Stimulated activated CD8-positive, alpha-beta memory T cell treated with anti-CD3 and anti-CD28 coated beads, Interleukin-2, amount 100 ng/mL, for 48 hours (primary cell): ENCODE results near the gene LCN10.

Source experiments
- DNase-seq, 2 donors: peaks; one replicate each; pipeline ENCODE4 v3.0.0-alpha.2; 2020; ENCODE audit warnings: low read depth in 2 of 2

Gene LCN10

DNA sequence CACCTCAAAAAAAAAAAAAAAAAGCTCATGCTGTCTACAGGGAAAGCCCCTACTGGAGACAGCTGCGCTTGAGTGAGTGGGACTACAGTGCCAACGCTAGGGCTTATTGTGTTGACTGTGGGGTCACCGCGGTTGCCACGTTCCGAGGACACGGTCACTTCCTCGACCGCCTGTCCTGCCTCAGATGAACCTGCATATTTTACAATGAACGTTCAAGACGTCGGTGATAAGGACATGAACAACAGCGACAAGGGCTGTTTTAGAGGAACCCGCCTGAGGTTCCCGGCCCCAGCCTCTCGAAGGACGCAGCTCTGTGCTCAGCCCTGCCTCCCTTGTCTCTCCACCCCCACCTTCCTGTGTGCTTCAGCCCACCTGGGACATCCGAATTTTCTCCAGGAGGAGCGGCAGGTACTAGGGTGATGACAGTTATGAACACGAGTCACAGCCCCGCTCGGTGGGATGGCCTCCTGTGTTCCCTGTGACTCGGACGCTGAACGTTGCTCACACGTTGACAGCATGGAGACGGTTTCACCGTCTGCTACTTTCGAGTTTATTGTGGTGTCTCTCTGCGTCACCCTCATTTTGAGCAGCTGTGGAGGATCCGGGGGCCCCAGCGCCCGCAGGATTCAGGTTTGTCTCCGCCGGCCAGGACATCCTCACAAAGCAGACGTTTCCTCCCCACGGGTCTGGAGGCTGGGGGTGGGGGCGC is 41.6 kb downstream of the LCN10 start:
- peak; percentile 54 to 71 for DNase-seq

DNA sequence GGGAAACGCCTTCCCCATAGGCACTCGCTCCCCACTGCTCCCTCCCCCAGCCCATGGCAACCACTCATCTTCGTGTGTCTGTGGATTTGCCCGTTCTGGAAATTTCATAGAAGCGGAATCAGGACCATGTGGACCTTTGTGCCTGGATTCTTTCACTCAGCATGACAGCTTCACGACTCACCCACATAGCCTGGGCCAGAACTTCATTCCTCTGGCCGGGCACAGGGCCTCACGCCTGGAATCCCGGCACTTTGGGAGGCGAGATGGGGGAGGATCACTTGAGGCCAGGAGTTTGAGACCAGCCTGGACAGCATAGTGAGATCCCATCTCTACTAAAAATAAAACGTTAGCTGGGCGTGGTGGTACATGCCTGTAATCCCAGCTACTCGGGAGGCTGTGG is 42.4 kb downstream of the LCN10 start:
- DNase-seq: no peak

DNA sequence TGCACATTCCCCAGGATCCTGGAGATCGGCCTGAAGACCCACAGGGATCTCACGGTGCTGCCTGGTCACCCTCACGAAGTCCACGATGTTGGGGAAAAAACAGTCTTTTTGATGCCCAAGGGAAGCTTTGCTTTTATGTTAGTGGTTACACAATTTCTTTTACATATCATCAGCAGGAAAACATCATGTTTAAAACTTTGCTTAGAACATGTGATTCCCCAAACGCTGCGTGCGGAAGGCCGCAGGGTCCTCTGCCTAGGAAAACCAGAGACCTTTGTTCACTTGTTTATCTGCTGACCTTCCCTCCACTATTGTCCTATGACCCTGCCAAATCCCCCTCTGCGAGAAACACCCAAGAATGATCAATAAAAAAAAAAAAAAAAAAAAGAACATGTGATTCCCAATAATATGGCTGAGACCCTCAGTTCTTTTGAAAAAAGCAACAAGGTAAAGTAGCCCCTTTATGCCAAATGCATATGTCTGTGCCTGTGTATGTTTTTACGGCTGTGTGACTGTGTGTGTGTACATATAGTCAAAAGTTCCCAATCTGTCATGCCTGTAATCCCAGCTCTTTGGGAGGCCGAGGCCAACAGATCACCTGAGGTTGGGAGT is 44.0 kb downstream of the LCN10 start:
- DNase-seq: no peak

DNA sequence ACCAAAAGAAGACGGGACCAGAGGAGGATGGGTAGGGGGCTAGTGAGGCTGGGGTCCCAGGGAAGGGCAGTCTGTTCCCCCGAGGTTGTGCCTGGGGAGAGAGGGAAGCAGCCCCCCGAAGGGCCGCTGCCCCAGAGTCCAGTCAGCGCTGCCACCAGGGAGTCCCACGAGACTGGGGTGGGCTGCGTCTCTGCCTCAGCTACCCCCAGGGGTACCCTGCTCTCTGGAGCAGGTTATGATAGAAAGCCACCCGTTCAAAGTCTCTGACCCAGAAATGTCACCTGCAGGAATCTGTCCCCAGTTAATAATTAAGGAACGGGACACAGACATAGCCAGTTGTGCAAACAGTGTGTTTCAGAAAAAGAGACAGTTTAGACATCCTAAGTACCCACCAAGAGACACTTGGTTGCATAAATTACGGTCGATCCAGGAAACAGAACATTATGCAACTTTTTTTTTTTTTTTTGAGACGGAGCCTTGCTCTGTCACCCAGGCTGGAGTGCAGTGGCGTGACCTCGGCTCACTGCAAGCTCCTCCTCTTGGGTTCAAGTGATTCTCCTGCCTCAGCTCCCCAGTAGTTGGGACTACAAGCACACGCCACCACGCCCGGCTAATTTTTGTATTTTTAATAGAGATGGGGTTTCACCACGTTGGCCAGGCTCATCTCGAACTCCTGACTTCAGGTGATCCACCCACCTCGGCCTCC is 44.8 kb downstream of the LCN10 start:
- no peak for DNase-seq

DNA sequence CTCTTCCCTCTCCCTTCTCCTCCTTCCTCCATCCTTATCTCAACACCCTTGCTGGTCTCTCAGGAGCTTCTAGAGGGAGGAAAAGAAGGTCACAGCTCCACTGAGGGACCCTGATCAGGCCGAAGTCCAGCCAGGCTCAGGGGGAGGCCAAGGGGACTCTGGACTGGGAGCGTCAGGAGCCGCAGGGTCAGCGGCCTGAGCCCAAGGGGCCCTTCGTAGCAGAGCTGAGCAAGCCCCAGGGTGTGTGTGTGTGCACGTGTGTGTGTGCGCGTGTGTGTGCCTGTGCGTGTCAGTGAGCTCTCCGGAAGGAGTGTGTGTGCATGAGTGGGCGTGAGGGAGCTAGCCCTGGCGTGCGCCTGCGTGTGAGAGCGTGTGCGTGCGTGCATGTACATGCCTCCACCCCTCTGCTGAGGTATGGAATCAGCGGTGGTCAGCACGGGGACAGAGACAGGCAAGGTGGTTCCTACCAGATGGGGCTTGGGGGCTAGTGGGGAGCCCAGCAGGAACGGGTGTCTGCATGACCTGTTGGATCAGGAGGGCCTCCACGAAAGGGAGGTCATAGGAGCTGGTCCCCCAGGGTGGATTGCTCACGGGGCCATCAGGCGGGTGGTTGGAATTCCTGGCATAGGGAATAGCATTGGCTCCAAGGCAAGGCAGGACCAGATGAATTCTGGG is 45.5 kb downstream of the LCN10 start:
- no peak for DNase-seq

DNA sequence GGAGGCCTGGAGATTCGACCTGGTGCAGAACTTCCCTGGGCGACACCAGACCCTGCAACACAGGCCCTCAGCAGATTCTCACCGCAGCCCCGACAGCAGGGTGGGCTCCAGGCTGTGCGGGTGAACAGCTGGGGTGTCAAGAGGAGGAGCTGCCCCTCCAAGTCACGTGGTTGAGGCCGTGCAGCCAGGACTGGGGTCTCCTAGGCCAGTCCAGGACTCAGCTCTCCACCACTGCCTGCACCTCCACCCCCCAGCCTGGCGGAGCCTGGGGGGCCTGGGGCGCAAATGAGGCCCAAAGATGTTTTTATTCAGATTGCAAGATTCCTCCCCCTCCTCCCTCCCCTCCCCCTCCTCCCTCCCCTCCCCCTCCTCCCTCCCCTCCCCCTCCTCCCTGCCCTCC is 46.2 kb downstream of the LCN10 start:
- DNase-seq: no peak

DNA sequence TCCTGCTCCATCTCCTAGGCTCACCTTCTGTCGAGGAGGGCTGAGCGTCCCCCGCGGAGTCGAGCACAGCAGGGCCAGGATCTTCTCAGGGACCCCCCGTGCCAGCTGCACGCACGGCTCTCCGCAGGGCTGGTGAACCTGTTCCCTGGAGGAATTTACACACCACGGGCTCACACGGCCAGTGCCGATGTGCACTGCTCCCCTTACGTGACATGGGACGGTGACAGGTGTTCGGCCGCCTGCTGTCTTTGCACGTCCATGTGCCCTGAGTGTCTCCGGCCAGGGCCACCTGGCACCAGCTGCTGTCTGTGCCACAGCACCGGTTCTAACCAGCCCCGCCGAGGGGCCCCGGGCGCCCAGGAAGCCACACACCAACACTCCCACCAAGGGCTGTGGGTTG is 46.8 kb downstream of the LCN10 start:
- DNase-seq: no peak

DNA sequence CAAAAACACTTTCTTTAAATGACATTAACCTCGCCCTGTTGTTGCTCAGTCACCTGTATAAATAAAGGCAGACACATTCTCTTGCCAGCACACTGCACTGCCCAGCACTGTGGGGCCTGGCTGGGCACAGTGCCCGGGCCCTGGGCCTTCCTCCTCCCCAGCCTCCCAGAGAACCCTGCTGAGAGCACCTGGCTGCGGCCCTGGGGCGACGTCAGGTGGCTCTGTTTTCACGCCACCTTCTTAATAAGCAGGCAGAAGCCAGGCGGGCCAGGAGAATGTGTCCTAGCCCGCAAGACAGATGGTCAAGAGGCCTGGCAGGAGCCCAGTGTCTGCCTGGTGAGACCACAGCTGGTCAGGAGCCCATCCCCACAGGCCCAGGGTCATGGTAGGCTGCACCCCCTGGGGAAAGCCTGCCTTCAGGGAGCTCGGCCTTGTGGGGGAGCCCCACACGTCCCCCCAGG is 47.3 kb downstream of the LCN10 start:
- no peak for DNase-seq

DNA sequence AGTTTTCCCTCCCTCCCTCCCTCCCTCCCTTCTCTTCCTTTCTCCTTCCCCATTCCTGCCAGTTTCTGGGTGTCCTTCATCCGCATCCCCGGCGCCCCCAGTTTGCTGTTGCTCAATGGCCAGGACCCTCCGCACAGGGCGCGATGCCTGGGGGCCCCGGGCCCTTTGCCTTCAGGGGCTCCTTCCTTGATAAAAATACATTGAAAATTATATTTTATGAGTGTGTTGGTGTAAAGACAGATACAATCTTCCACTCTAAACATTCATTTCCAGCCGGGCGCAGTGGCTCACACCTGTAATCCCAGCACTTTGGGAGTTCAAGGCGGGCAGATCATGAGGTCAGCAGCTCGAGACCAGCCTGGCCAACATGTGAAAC is 47.9 kb downstream of the LCN10 start:
- DNase-seq: no peak

DNA sequence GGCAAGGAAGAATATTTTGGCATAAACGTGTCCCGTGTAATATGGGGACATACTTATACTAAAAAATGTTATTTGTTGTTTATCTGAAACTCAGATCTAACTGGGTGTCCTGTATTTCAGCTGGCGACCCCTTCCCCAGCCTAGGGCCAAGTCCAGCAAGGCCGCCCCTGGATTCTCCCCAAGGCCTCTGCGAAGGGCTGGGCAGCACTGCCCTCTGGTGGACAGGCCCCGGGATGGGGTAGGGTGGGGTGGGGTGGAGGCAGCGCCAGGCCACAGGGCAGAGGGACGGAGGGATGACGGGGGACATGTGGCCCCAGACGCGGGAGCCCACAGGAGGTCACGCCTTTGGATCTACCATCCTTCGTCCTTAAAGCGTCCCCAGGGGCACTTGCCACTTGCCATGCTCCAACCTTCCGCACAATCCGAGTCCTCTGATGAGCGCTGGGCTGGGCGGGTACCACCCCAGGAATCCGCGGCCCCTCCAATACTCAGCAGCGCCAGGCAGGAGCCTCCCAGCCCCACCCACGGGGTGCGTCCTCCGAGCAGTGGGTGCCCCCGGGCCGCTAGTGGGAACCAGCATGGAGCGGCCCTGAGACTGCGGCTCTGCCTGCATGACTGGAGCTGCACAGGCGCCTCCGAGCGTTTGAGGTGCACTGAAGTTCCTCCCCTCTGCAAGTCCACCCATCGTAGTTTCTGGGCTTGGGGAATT is 48.4 kb downstream of the LCN10 start:
- peak; percentile 39 to 40 for DNase-seq

DNA sequence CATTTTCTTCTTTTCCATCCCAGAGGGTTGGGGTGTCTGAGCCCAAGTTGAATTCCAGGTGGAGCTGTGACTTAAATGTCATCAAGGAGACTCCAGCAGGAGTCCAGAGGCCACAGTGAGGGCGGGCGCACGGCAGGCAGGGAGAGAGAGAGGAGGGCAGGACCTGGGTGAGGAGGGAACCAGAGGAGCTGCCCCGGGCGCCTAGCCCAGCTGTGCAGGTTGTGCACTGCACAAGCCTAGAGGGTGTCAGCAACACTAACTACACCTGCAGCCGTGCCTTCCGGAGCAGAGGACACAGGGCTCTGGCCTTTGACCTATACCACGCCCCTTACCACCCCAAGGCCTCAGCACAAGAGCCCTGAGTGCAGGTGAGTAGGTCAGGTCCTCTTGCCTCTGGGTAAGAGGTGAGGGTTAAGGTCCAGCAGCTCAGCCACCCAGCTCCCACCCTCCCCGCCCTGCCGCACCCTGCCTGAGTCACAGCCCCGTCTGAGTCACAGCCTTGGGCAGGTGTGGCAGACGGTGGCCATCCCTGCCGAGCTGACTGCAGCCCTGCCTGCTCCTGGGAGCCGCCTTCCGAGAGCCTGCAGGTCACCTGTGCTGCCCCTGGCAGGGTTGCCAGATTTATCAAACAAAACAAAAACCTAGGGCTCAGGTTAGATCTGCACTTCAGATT is 49.1 kb downstream of the LCN10 start:
- no peak for DNase-seq

DNA sequence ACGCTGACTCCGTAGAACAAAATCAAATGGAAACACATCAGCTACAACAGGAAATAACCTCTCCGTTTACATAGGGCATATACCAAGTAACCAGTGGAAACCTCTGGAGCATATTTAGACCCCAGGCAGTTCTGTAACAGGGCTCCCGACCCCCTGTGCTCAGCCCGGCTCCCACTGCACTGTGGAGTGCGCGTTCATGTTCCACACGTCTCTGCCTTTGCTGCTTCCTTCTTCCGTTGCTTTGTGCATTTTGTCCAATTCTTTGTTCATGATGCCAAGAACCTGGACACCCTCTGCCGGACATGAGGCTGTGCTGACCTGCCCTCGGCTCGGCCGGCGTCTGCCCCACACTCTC is 49.6 kb downstream of the LCN10 start:
- DNase-seq: no peak

DNA sequence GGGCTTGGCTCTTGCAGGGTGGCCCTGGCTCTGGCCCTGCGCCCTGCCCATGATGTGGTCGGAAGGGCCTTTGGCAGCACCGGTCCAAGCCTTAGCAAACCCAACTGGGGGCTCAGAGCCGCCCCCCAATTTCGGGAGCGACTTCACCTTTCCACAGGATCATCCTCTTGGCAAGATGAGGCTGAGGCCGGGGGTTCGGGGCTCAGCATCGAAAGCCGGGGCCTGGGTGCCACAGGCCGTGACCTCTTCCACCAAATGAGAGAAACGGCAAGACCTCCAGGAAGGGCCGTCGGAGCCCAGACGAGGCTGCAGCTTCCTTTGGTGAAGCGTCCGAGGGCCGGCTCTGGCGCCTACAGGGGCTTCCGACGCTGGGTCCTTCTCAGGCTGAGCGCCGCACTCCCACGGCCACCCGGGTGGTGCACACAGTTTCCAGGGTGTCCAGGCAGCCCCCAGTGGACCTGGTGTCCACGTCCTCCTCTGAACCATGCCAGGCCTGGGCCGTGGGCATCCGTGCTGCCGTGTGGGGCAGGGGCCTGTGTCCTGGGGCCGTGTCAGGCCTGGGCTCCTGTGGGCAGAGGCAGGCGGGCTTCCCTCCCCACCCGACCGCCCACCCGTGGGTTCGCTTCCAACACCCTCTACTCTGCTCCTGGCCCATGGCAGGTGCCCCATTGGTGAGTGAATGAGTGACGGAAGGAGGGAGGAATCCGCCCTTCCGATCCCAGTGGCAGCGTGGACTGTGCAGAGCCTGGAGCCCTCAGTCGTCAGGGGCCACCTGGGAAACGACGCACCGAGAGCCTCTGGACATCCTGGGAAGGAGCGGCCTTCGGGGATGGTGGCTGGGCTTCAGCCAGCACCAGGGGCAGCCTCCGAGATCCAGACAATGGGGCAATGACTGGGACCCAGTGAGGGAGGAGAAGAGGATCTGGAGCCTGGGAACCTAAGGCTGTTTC is 50.3 kb downstream of the LCN10 start:
- DNase-seq: no peak

DNA sequence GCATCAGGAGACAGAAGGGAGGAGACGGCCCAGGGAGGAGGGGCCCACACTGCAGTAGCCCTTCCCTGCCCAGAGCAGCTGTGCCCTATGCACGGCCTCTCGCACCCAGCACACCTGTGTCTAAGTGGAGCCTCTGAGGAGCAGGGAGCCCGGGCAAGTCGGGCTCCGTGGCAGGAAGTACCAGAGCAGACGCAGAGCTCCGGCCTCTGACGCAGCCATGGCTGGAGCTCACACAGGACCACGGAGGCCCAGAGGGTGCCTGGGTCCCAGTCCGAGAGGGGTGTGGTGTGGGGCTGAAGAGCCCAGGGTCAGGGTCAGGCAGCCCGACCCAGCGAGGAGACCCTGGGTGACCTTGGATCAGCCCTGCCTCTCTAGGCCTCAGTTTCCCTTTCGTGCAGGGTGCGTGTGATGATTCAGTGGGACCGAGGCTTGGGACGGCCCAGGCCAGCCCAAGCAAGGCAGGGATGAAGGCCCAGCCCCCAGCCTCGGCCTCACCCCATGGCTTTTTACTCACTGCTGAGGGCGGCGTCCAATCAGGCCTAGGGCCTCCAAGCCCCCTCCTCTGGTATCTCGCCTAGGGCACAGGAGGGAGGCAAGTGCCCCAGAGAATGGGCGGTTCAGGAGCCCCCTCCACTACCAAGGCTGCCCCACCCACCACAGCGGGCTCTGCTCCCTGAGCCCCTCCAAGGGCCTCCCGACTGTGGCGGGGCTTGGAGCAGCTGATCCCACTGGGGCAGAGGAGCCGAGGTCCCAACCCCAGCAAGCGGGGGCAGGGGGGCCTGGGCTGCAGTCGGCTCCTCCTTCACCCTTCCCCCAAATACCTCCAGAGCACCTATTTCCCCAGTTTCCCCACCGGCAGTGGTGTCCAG is 51.2 kb downstream of the LCN10 start:
- no peak for DNase-seq

DNA sequence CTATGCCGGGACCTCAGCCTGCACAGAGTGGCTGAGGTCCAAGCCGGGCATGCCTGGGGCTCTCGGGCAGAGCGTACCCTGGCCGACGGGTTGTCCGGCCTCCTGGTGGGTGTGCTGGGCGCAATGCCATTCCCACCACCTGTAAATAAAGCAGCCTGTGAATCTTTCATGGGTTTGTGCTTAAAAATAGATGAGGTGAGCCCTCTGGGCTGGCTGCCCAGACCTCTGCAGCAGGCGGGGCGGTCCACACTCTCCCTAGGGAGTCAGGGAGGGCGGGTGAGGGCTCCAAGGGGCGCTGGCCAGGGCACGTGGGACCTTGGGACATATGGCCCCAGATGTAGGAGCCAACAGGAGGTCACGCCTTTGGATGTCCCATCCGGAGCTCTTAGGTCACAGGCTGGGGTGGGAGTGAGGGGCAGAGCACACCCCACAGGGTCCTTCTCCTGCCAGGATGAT is 51.9 kb downstream of the LCN10 start:
- DNase-seq: no peak

DNA sequence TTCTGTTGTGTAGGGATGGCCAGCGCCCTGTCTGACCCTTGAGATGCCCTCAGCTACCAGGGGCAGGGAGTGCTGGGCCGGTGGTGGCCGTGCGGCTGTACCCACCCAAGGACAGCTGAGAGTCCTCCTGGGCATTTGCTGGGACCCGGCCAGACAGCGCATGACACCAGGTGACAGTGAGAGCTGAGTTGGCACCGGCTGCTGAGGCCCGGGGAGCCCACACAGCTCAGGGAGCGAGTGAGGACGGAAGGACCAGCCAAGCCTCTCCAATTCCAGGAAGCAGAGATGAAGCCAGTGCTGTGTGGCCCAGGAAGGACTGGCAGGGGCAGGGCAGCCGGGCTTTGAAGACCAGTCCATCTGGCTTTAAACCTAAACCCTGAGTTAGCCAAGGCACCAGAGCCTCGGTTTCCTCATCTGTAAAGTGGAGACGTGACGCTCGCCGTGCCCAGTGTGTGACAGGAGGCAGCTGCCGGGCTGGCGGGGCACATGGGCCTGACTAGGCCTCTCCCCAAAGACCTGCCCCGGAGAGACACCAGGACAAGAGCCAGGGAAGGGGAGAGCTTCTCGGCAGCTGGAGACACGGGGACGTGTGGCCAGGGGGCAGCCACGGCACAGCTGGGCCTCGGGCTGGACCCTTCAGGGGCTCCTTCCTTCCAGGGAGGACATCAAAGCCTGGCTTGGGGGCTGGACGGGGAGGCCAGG is 52.5 kb downstream of the LCN10 start:
- DNase-seq: no peak

DNA sequence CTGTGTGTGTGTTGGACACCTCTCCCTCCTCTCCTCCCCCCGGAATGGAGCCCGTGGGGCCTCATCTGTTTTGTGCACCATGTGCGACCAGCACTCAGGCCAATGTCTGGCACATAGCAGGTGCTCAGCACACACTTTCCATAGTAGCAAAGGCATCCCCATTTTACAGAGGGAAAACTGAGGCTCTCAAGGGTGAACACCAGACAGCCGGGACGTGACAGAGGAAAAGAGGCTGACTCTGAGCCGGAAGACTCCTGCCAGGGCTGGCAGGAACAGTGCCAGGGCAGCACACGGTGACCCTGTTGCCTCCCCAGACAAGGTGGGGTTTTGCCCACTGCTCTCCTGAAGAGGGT is 53.7 kb downstream of the LCN10 start:
- no peak for DNase-seq

DNA sequence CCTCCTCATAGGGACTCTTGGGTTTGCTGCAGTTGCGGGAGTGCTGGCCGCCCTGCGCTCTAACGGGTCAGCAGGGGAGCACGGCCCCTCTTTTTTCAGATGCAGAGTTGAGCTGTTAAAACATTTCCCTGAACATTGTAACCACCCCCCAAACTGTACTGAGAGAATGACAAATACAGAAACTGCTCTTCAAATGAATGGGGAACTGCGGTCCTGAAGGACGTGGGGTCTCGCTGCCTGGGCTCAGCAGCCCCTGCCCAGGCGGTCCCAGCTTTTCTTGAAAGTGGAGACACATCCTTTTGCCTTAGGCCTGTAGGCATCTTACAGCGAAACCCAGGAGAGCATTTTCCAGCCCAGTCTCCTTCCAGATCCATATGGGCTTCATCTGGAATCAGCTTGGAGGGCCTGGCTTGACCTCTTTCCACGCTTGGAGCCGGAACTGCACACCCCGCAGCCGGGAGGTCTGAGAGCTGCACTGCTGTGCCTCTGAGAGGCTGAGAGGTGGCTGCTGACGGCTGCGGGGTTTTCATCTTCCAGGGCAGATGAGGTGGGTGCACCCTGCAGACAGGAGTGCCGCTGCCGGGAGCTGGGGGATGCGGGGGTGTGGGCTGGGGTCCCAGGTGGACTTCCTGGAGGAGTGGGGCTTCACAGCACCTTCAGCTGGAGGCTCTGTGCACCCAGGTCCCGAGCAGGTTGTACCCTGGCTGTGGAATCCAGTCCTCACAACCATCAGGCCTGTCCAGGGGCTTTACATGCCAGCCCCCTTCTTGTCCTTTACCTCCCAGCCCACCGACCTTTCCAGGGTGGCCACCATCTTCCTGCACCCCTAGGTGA is 54.2 kb downstream of the LCN10 start:
- DNase-seq: no peak
